A549 (cell line): ENCODE measurements around the gene TMEM106C.

ENCODE experiments used
- CTCF ChIP-seq: fragments of >200 bp; sonication (Bioruptor Twin); formaldehyde crosslinking; IDR thresholded peaks from 3 replicates; pipeline ENCODE4 v1.5.1; 2016
- ESRRA ChIP-seq: fragments of 150-350 bp; IDR thresholded peaks from 2 replicates; pipeline ENCODE4 v1.6.1; 2014; ENCODE audit warnings: mild to moderate bottlenecking, low read length, borderline replicate concordance
- MAX ChIP-seq: IDR thresholded peaks from 2 replicates; pipeline ENCODE4 v1.6.1; 2012
- MYC ChIP-seq: IDR thresholded peaks from 2 replicates; pipeline ENCODE4 v1.6.1; 2012; ENCODE audit warnings: mild to moderate bottlenecking, inconsistent platforms, low read length, improper control_type of control experiment, borderline replicate concordance
- NR3C1 ChIP-seq: fragments of >200 bp; sonication (Bioruptor Twin); formaldehyde crosslinking; IDR thresholded peaks from 3 replicates; pipeline ENCODE4 v1.6.1; 2017
- POLR2AphosphoS2 ChIP-seq: conservative IDR thresholded peaks from 2 replicates; pipeline ENCODE4 v1.6.1; 2012; ENCODE audit warnings: low read length, improper control_type of control experiment, inconsistent platforms
- RNF2 ChIP-seq: fragments of 200-600 bp; sonication (generic); IDR thresholded peaks from 2 replicates; pipeline ENCODE4 v1.6.1; 2016; ENCODE audit warnings: low read depth, mild to moderate bottlenecking, antibody characterized with exemption, moderate library complexity, borderline replicate concordance
- SMC3 ChIP-seq: fragments of >200 bp; sonication (Bioruptor Twin); formaldehyde crosslinking; IDR thresholded peaks from 3 replicates; pipeline ENCODE4 v1.6.1; 2018; ENCODE audit warnings: inconsistent platforms
- ZFP36 ChIP-seq: fragments of 450-650 bp; IDR thresholded peaks from 2 replicates; pipeline ENCODE4 v1.6.1; 2014; ENCODE audit warnings: borderline replicate concordance; ENCODE audit not compliant: partially characterized antibody

GRCh38 chr12:47965581-47965980 lies 2.2 kb downstream of the TMEM106C start:
- no peak for TF ChIP-seq POLR2AphosphoS2
- TF ChIP-seq CTCF: no peak
- TF ChIP-seq SMC3: no peak
- no peak for TF ChIP-seq NR3C1
- no peak for TF ChIP-seq MYC
- TF ChIP-seq ESRRA: no peak
- no peak for TF ChIP-seq ZFP36
- no peak for TF ChIP-seq MAX
- no peak for TF ChIP-seq RNF2
